IMR-90 (cell line): ENCODE data around the gene CERS4. TPM values are rescaled to one million over a fixed set of nuclear protein-coding genes. Genes with fewer than 3 reads are reported as not detected.

Experiments
- ATAC-seq: fragments of 200-7000 bp; cut with Tn5 transposase; 2 replicates; pipeline ENCODE4 v1.9.1; 2020; ENCODE audit warnings: low read depth, mild to moderate bottlenecking, moderate library complexity
- BruUV-seq: library from RNA; stranded (reverse); fragments of 400-500 nt; replicated peaks from 2 replicates; lab custom pipeline; 2021; lab: Mats Ljungman, UMichigan
- CTCF ChIA-PET: fragments of 300-600 bp; formaldehyde crosslinking; extraction: SDS; loops from one replicate; lab custom pipeline; 2021; ENCODE audit warnings: antibody characterized with exemption; lab: Yijun Ruan, JAX
- POLR2A ChIA-PET: fragments of 300-600 bp; sonication (Branson Sonifier 250); formaldehyde crosslinking; loops from one replicate; lab custom pipeline; 2022; ENCODE audit warnings: antibody characterized with exemption; ENCODE audit not compliant: unreplicated experiment; lab: Charles Lee
- DNase-seq: peaks from one replicate; pipeline ENCODE4 v3.0.0; 2013
- H2AFZ ChIP-seq: replicated peaks from 2 replicates; pipeline ENCODE3; 2013; ENCODE audit warnings: low read length, mild to moderate bottlenecking; ENCODE audit not compliant: poor library complexity
- H2AK5ac ChIP-seq: 2 replicates; pipeline ENCODE4 v1.6.1; 2013; ENCODE audit warnings: low read depth, low read length, inconsistent platforms
- H2AK9ac ChIP-seq: replicated peaks from 2 replicates; pipeline ENCODE3; 2013; ENCODE audit warnings: mild to moderate bottlenecking, low read depth, low read length, moderate library complexity; ENCODE audit not compliant: poor library complexity
- H2BK120ac ChIP-seq: 2 replicates; pipeline ENCODE4 v1.6.1; 2013; ENCODE audit warnings: low read depth, low read length, inconsistent platforms
- H2BK15ac ChIP-seq: 3 replicates; pipeline ENCODE4 v1.6.1; 2013; ENCODE audit warnings: low read depth, low read length, inconsistent platforms
- H2BK20ac ChIP-seq: 2 replicates; pipeline ENCODE4 v1.6.1; 2013; ENCODE audit warnings: low read depth, mild to moderate bottlenecking, inconsistent platforms, low read length, moderate library complexity
- H2BK5ac ChIP-seq: 2 replicates; pipeline ENCODE4 v1.6.1; 2013; ENCODE audit warnings: mild to moderate bottlenecking, low read depth, low read length, inconsistent platforms; ENCODE audit not compliant: poor library complexity, severe bottlenecking
- H3K14ac ChIP-seq: replicated peaks from 2 replicates; pipeline ENCODE4 v1.6.1; 2013; ENCODE audit warnings: low read depth, low read length, inconsistent platforms
- H3K18ac ChIP-seq: 2 replicates; pipeline ENCODE4 v1.6.1; 2013; ENCODE audit warnings: low read depth, low read length, control low read depth
- H3K23ac ChIP-seq: 2 replicates; pipeline ENCODE4 v1.6.1; 2013; ENCODE audit warnings: low read depth, low read length, inconsistent platforms
- H3K27ac ChIP-seq: 2 replicates; pipeline ENCODE4 v1.5.1; 2013; ENCODE audit warnings: mild to moderate bottlenecking, control low read depth, low read length; ENCODE audit not compliant: insufficient read depth
- H3K27me3 ChIP-seq: 2 replicates; pipeline ENCODE4 v1.6.1; 2013; ENCODE audit warnings: low read length; ENCODE audit not compliant: control insufficient read depth, insufficient read depth
- H3K36me3 ChIP-seq: 2 replicates; pipeline ENCODE4 v1.6.1; 2013; ENCODE audit warnings: low read length, mixed read lengths; ENCODE audit not compliant: control insufficient read depth, insufficient read depth
- H3K4ac ChIP-seq: 2 replicates; pipeline ENCODE4 v1.6.1; 2013; ENCODE audit warnings: low read depth, low read length, inconsistent platforms
- H3K4me1 ChIP-seq: 2 replicates; pipeline ENCODE4 v1.6.1; 2013; ENCODE audit warnings: low read length, mixed read lengths; ENCODE audit not compliant: control insufficient read depth, insufficient read depth
- H3K4me2 ChIP-seq: 2 replicates; pipeline ENCODE4 v1.6.1; 2013; ENCODE audit warnings: low read depth, mild to moderate bottlenecking, control low read depth, low read length, moderate library complexity
- H3K4me3 ChIP-seq: 2 replicates; pipeline ENCODE4 v1.5.1; 2013; ENCODE audit warnings: low read depth, mild to moderate bottlenecking, control low read depth, low read length, moderate library complexity; ENCODE audit not compliant: insufficient read depth
- H3K56ac ChIP-seq: 2 replicates; pipeline ENCODE4 v1.6.1; 2013; ENCODE audit warnings: low read length, inconsistent platforms; ENCODE audit not compliant: insufficient read depth; ENCODE audit errors: extremely low read depth
- H3K79me1 ChIP-seq, 2 experiments: 2 replicates each; pipeline ENCODE4 v1.6.1; 2013; ENCODE audit warnings: low read length in 2 of 2, inconsistent platforms in 1 of 2, low read depth in 1 of 2
- H3K9ac ChIP-seq: 2 replicates; pipeline ENCODE4 v1.6.1; 2013; ENCODE audit warnings: low read depth, low read length, control low read depth
- H3K9me1 ChIP-seq: 2 replicates; pipeline ENCODE4 v1.6.1; 2013; ENCODE audit warnings: low read length, inconsistent platforms; ENCODE audit not compliant: insufficient read depth
- H3K9me3 ChIP-seq: 2 replicates; pipeline ENCODE4 v1.6.1; 2013; ENCODE audit warnings: low read length; ENCODE audit not compliant: control insufficient read depth, insufficient read depth
- H4K20me1 ChIP-seq: 2 replicates; pipeline ENCODE4 v1.6.1; 2013; ENCODE audit warnings: low read length, inconsistent platforms; ENCODE audit not compliant: insufficient read depth
- H4K5ac ChIP-seq: 2 replicates; pipeline ENCODE4 v1.6.1; 2013; ENCODE audit warnings: mild to moderate bottlenecking, low read depth, low read length, control low read depth
- H4K8ac ChIP-seq, 2 experiments: 2 replicates each; pipeline ENCODE4 v1.6.1; 2013; ENCODE audit warnings: low read depth in 2 of 2, low read length in 2 of 2, control low read depth in 1 of 2, inconsistent platforms in 1 of 2
- H4K91ac ChIP-seq: 2 replicates; pipeline ENCODE4 v1.6.1; 2013; ENCODE audit warnings: low read depth, low read length, inconsistent platforms; ENCODE audit not compliant: insufficient read depth
- CEBPB ChIP-seq: IDR thresholded peaks from 2 replicates; pipeline ENCODE4 v1.6.1; 2012; ENCODE audit warnings: low read depth, low read length, improper control_type of control experiment
- CHD1 ChIP-seq: IDR thresholded peaks from 2 replicates; pipeline ENCODE4 v1.6.1; 2012; ENCODE audit warnings: low read depth, low read length, improper control_type of control experiment
- FOS ChIP-seq: fragments of 150-350 bp; IDR thresholded peaks from 2 replicates; pipeline ENCODE4 v1.6.1; 2016; ENCODE audit warnings: low read depth, low read length
- MAZ ChIP-seq: IDR thresholded peaks from 2 replicates; pipeline ENCODE4 v1.6.1; 2012; ENCODE audit warnings: low read depth, mild to moderate bottlenecking, low read length, improper control_type of control experiment, moderate library complexity, borderline replicate concordance
- RAD21 ChIP-seq: IDR thresholded peaks from 2 replicates; pipeline ENCODE4 v1.6.1; 2012; ENCODE audit warnings: low read length, improper control_type of control experiment
- RFX5 ChIP-seq: IDR thresholded peaks from 2 replicates; pipeline ENCODE4 v1.8.0; 2012; ENCODE audit warnings: low read depth, mild to moderate bottlenecking, low read length, moderate library complexity
- WGBS, 2 experiments: methylation state at CpG; one replicate each; pipeline versions ENCODE4 v1.1.5 to v1.1.7; 2013; ENCODE audit warnings: missing lambda C conversion rate in 2 of 2; ENCODE audit not compliant: insufficient read length in 1 of 2; ENCODE audit errors: extremely low coverage in 2 of 2; 5-methylcytosine and 5-hydroxymethylcytosine counted together
- dilution Hi-C: fragments of 300-500 bp; cut with HindIII; formaldehyde crosslinking; loops from one replicate; pipeline ENCODE4 v1.14.3; 2018; ENCODE audit warnings: low sequenced_read_pairs; ENCODE audit not compliant: unreplicated experiment
- in situ Hi-C: fragments of 300-500 bp; cut with MboI; formaldehyde crosslinking; loops from 3 replicates; pipeline ENCODE4 v1.14.3; 2019; ENCODE audit warnings: low sequenced_read_pairs, inconsistent platforms, mixed read lengths
- intact Hi-C: fragments of 100-400 bp; cut with micrococcal nuclease; formaldehyde crosslinking; loops from 2 replicates; pipeline ENCODE4 v1.10.0; 2022
- polyA plus RNA-seq, 3 experiments: library from polyadenylated mRNA; depleted of rRNA; stranded (reverse); fragments of >200 nt; gene quantifications; 2 replicates each; pipeline ENCODE4 v1.2.3, GENCODE V29; 2012; ENCODE audit warnings: low replicate concordance in 1 of 3
- total RNA-seq: library from RNA; depleted of rRNA; stranded (reverse); fragments of >200 nt; gene quantifications from 2 replicates; pipeline ENCODE4 v1.2.3, GENCODE V29; 2012
- TF ChIP-seq, protein P1 (sequence below): conservative IDR thresholded peaks from 2 replicates; pipeline ENCODE4 v1.5.1; 2012; ENCODE audit warnings: mild to moderate bottlenecking, low read depth, low read length, improper control_type of control experiment

Gene CERS4
- total and polyA plus RNA-seq, 2 of the 4 experiments (the other 2 are of a cell fraction): 3.2 to 5.7 TPM

DNA sequence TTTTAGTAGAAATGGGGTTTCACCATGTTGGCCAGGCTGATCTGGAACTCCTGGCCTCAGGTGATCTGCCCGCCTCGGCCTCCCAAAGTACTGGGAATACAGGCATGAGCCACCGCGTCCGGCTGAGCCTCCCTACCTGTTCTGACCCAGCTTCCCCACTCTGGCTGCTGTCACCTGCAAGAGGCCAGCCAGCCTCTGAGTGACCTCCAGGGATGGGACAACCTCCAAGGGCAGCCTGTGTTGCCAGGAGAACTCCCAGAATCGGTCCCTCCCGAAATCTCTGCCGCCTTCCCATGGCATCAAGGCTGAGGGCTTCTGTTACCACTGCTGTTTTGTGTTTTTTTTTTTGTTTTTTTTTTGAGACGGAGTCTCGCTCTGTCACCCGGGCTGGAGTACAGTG is 11.3 kb downstream of the CERS4 start:
- no peak overlapping the region for H3K18ac ChIP-seq
- H2BK120ac ChIP-seq: no peak overlapping the region
- H3K23ac ChIP-seq: no peak overlapping the region
- ChIA-PET CTCF (no interaction called here), POLR2A (no interaction called here)
- no peak overlapping the region for H3K4ac ChIP-seq
- TF ChIP-seq RAD21: no peak
- no peak for TF ChIP-seq MAZ
- TF ChIP-seq CHD1: no peak
- no peak for TF ChIP-seq FOS
- no peak for TF ChIP-seq CEBPB
- TF ChIP-seq, protein P1, sequence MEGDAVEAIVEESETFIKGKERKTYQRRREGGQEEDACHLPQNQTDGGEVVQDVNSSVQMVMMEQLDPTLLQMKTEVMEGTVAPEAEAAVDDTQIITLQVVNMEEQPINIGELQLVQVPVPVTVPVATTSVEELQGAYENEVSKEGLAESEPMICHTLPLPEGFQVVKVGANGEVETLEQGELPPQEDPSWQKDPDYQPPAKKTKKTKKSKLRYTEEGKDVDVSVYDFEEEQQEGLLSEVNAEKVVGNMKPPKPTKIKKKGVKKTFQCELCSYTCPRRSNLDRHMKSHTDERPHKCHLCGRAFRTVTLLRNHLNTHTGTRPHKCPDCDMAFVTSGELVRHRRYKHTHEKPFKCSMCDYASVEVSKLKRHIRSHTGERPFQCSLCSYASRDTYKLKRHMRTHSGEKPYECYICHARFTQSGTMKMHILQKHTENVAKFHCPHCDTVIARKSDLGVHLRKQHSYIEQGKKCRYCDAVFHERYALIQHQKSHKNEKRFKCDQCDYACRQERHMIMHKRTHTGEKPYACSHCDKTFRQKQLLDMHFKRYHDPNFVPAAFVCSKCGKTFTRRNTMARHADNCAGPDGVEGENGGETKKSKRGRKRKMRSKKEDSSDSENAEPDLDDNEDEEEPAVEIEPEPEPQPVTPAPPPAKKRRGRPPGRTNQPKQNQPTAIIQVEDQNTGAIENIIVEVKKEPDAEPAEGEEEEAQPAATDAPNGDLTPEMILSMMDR: no peak
- TF ChIP-seq RFX5: no peak
- no peak overlapping the region for H4K8ac ChIP-seq
- H2BK15ac ChIP-seq: no peak overlapping the region
- no peak overlapping the region for H3K27ac ChIP-seq
- no peak overlapping the region for H2AFZ ChIP-seq
- no peaks in the 10 kb centered on the region for H3K4me1 ChIP-seq
- H2AK9ac ChIP-seq: no peak overlapping the region
- no peak overlapping the region for H2AK5ac ChIP-seq
- ATAC-seq (no peak), DNase-seq (no peak)
- H3K9me3 ChIP-seq: no peaks in the 10 kb centered on the region
- H3K36me3 ChIP-seq: no peaks in the 10 kb centered on the region
- no peaks in the 10 kb centered on the region for H3K79me1 ChIP-seq
- H3K27me3 ChIP-seq: no peaks in the 10 kb centered on the region
- in situ Hi-C loops: no loop called here
- no peak overlapping the region for H3K14ac ChIP-seq
- H2BK20ac ChIP-seq: no peak overlapping the region
- H4K91ac ChIP-seq: no peak overlapping the region
- dilution Hi-C loops: no loop called here
- no TSS peak for BruUV-seq
- H3K4me2 ChIP-seq: no peak overlapping the region
- WGBS, 2 experiments: 82% methylated on average over 6 of the region's 11 CpGs; no CpG with 5 or more reads in 1 of the 2 experiments
- H3K9ac ChIP-seq: no peak overlapping the region
- no peak overlapping the region for H3K4me3 ChIP-seq
- intact Hi-C loops: no loop called here
- H3K9me1 ChIP-seq: no peaks in the 10 kb centered on the region
- no peaks in the 10 kb centered on the region for H4K20me1 ChIP-seq
- H3K56ac ChIP-seq: no peak overlapping the region
- no peak overlapping the region for H2BK5ac ChIP-seq
- H4K5ac ChIP-seq: no peak overlapping the region
